C4-2B (cell line): Measurements from ENCODE around the gene RTF1.
"Not testable (repeated sequence)": the region's sequence is repeated elsewhere in the genome, so short reads cannot be mapped to it uniquely, and the experiment has no call there.

Source experiments
- H3K27ac ChIP-seq: fragments of 450-650 bp; 2 replicates; pipeline ENCODE4 v1.5.1; 2017
- ZFX ChIP-seq: fragments of 450-650 bp; IDR thresholded peaks from 2 replicates; pipeline ENCODE4 v1.6.1; 2017
- TF ChIP-seq, protein P1 (sequence below): fragments of 450-650 bp; conservative IDR thresholded peaks from 2 replicates; pipeline ENCODE4 v1.5.1; 2017; ENCODE audit warnings: mild to moderate bottlenecking

RTF1 gene

DNA sequence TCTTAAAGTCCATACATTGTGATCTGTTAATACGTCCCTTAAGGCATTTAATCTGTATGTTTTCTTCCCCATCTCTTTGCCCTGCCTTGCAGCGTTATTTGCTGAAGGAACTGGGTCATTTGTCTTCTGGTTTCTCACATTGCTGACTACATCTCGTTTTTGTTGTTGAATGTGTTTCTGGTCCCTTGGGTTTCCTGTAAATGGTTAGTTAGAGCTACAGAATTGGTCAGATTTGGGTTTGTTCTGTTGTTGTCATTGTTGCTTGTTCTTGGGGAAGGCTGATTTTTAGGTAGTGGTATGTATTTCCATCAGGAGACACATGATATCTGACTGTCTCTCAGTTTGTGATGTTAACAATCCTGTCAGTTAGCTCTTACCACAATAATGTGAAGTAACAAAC is 49.8 kb downstream of the RTF1 start:
- TF ChIP-seq ZFX = no peak
- TF ChIP-seq, protein P1, sequence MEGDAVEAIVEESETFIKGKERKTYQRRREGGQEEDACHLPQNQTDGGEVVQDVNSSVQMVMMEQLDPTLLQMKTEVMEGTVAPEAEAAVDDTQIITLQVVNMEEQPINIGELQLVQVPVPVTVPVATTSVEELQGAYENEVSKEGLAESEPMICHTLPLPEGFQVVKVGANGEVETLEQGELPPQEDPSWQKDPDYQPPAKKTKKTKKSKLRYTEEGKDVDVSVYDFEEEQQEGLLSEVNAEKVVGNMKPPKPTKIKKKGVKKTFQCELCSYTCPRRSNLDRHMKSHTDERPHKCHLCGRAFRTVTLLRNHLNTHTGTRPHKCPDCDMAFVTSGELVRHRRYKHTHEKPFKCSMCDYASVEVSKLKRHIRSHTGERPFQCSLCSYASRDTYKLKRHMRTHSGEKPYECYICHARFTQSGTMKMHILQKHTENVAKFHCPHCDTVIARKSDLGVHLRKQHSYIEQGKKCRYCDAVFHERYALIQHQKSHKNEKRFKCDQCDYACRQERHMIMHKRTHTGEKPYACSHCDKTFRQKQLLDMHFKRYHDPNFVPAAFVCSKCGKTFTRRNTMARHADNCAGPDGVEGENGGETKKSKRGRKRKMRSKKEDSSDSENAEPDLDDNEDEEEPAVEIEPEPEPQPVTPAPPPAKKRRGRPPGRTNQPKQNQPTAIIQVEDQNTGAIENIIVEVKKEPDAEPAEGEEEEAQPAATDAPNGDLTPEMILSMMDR = no peak
- no peak overlapping the region for H3K27ac ChIP-seq

GRCh38 chr15:41469644-41470043 is 52.7 kb downstream of the RTF1 start:
- H3K27ac ChIP-seq = not testable (repeated sequence)

DNA sequence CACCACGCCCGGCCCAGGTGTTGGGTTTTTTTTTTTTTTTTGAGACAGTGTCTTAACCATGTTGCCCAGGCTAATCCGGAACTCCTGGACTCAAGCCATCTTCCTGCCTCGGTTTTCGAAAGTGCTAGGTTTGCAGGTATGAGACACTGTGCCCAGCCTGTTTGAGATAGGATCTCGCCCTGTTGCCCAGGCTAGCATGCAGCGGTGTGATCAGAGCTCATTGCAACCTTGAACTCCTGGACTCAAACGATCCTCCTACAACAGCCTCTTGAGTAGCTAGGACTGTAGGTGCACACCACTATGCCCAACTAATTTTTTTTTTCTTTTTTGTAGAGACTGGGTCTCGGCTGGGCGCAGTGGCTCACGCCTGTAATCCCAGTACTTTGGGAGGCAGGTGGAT is 56.5 kb downstream of the RTF1 start:
- peak overlapping the region; percentile 59; the same call in 1 of the 2 replicates for H3K27ac ChIP-seq
- TF ChIP-seq, protein P1 = no peak
- TF ChIP-seq ZFX = no peak

GRCh38 chr15:41474436-41474835 is 57.5 kb downstream of the RTF1 start:
- no peak for TF ChIP-seq ZFX
- TF ChIP-seq, protein P1 = no peak
- H3K27ac ChIP-seq = peak overlapping the region; percentile 59

DNA sequence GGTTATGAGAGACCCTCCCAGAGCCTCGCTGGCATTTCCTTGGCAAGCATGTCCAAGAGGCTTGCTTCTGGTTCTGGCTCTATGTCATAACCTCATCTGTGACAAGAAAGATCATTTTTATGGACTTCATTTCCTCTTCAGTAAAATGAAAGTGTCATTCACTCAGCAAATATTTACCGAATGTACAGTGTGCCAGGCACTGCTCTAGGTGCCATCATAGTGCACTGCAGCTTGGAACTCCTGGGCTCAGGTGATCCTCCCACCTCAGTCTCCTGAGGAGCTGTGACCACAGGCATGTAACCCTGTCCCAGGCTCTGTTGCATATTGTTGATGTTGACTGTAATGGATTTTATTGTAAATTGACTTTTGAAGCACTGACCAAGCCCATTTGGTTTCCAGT is 58.0 kb downstream of the RTF1 start:
- H3K27ac ChIP-seq = peak overlapping the region; percentile 59
- TF ChIP-seq, protein P1 = no peak
- no peak for TF ChIP-seq ZFX

DNA sequence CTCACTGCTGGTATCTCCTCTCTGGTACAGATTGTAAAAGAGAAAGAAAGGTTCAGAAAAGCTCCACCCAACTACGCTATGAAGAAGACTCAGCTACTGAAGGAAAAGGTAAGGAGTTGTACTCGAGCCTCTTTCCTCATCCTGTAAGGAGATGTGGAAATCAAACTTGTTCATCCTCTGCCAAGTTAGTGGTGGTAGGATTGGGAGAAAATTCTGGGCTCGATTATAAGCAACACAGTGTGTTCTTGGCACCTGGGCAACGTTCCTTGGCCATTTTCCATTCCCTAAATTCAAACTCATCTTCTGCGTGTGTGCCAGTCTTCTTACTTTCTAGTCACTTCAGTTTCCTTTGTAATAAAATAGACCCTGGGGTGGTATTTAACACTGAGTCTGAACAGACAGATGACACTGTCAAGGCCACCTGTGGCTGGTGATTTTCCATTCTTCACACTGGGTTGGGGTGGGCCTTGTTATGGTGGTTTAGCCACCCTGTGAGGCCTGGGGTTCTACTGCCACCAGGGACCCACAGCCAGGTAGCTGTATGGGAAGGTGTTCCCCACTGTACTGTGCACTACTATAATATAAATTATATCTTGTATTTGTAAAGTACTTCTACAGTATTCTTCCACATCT is 59.6 kb downstream of the RTF1 start:
- TF ChIP-seq, protein P1 = no peak
- no peak for TF ChIP-seq ZFX
- H3K27ac ChIP-seq = no peak overlapping the region

- H3K27ac ChIP-seq = no peak overlapping the region
- TF ChIP-seq, protein P1 = no peak
- TF ChIP-seq ZFX = no peak
Observed at GRCh38 chr15:41480396-41481140, 63.7 kb downstream of the RTF1 start.
